AG04449 (cell line): ENCODE results near the gene HIVEP3.

Experiments used
- CTCF ChIA-PET: fragments of 350-600 bp; formaldehyde crosslinking; extraction: SDS; loops from one replicate; lab custom pipeline; 2021; ENCODE audit warnings: antibody characterized with exemption; lab: Yijun Ruan, JAX
- POLR2A ChIA-PET: fragments of 400-600, 350-600 bp; formaldehyde crosslinking; extraction: SDS; loops from one replicate; lab custom pipeline; 2020; ENCODE audit warnings: antibody characterized with exemption, inconsistent platforms; lab: Yijun Ruan, JAX
- DNase-seq: peaks from one replicate; pipeline ENCODE4 v3.0.0-alpha.2; 2010; ENCODE audit warnings: low read depth, low spot score
- H3K4me3 ChIP-seq: 2 replicates; pipeline ENCODE4 v1.5.1; 2011; ENCODE audit warnings: low read depth, mild to moderate bottlenecking, control low read depth, low read length
- TF ChIP-seq, protein P1 (sequence below): IDR thresholded peaks from one replicate; pipeline ENCODE4 v1.5.1; 2011; ENCODE audit warnings: mild to moderate bottlenecking, moderate library complexity, low read length, control low read depth, inconsistent platforms; ENCODE audit not compliant: insufficient read depth; ENCODE audit errors: missing control alignments

Gene HIVEP3

DNA sequence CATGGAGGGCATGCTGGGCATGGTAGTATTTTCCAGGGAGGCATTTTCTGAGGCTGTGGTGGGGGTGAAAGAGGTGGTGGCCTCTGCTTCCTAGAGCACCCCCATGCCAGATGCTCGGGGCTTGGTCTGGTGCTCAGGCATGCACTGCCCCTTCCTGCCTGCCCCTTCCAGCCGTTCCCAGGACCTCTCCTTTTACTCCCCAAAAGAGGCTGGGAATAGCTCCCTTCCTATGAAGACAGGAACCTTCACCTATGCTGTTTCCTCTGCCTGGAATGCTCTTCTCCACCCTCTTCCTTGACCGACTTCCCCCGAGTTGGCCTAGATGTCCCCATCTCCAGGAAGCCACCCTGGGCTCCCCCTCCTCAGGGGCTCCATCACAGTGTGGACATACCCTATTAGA, 443.4 kb downstream of the HIVEP3 start:
- TF ChIP-seq, protein P1, sequence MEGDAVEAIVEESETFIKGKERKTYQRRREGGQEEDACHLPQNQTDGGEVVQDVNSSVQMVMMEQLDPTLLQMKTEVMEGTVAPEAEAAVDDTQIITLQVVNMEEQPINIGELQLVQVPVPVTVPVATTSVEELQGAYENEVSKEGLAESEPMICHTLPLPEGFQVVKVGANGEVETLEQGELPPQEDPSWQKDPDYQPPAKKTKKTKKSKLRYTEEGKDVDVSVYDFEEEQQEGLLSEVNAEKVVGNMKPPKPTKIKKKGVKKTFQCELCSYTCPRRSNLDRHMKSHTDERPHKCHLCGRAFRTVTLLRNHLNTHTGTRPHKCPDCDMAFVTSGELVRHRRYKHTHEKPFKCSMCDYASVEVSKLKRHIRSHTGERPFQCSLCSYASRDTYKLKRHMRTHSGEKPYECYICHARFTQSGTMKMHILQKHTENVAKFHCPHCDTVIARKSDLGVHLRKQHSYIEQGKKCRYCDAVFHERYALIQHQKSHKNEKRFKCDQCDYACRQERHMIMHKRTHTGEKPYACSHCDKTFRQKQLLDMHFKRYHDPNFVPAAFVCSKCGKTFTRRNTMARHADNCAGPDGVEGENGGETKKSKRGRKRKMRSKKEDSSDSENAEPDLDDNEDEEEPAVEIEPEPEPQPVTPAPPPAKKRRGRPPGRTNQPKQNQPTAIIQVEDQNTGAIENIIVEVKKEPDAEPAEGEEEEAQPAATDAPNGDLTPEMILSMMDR = no peak
- POLR2A ChIA-PET = no interaction called here
- no peak overlapping the region for H3K4me3 ChIP-seq
- DNase-seq = no peak
- CTCF ChIA-PET = interaction anchor here (0.7 to 6.7 kb wide), 13 partner anchors 9 to 209 kb away, joined by 3 to 31 read pairs (median 5); partner anchors contain the start of gene EDN2

DNA sequence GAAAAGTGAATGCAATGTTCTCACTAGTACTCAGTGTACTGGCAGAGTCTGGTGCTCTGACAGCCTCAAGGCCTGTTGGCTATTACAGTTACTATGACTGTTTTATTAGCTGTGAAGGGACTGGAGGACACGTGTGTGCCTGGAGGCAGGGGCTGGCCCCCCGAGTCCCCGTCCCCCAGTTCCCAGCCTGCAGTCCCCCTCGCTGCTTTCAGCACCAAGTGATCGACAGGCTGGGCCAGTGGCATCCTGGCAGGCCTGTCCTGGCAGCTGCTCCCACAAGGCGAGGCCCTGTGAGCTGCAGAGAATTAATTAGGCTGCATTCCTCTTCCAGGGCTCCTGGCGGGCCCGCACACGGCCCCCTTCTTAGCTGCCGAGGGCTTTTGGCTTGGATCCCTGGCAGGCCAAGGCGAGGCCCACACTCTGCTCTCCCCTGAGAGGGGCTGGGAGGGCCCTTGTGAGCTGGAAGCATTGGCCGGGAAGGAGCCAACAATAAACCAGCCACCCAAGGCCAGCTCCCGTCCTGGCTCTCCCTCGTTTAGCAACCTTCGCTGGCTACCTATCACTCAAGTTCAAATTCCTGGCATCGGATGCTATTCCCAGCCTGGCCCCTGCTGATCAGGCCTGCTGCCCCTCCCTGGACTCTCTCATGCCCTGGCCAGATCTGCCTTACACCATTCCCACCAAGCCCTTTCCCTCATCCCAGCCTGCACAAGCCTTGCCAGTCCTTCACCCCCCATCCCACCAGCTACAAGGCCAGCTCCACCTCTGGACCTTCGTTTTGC, 444.0 kb downstream of the HIVEP3 start:
- ChIA-PET POLR2A (no interaction called here), CTCF (interaction anchor here (0.9 to 6.7 kb wide), 9 partner anchors 8 to 202 kb away, joined by 3 to 31 read pairs (median 5); partner anchors contain the start of gene EDN2)
- TF ChIP-seq, protein P1 = no peak
- no peak for DNase-seq
- no peak overlapping the region for H3K4me3 ChIP-seq

DNA sequence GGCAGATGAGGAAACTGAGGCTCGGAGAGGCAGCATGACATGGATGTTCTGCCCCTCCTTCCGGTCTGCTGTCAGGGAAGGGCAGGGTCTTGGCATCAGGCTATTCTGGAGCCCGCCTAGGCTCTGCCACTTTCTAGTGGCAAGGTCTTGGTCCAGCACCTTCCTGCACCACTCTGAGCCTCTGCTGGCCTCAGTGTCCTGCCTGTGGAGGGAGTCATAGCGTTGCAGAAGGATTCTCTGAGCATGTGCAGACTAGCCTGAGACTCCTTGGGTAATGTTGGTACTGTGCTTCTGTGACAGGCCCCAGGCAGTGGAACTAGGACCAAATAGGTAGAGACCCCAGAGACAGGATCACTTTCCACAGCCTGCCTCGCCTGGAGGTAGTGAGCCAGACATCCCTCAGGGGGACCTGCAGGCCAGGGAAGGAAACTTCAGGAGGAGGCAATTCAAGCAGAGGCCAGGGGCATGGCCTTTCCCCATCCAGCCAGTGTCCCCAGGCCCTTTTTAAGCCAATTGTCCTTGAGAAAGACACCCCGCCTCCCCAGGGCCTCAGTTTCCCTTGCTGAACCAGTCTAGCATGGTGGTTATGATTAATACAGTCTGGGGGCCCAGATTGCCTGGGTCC, 444.9 kb downstream of the HIVEP3 start:
- no peak overlapping the region for H3K4me3 ChIP-seq
- TF ChIP-seq, protein P1 = no peak
- DNase-seq = no peak
- ChIA-PET POLR2A (no interaction called here), CTCF (interaction anchor here (2.3 to 3.1 kb wide), 2 partner anchors 11 to 18 kb away, joined by 11 to 12 read pairs; partner anchors contain the start of gene EDN2)

DNA sequence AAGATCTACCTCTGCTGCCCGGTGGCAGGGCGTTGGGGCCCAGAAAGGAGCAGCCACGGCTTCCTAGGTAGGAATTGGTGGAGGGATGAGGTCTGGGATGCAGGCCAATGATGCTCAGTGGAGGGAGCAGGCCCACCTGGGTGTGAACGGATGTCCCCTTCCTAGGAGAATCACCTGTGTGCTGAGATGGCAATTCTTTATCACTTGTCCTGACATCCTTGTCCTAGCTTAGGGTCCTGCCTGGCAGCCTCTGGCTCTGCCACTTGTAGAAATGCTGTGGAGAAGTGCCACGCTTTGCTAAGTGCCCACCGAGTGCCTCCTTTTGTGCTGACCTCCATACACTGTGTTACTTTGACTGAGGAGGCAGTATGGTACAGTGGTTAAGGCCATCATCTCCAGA, 447.1 kb downstream of the HIVEP3 start:
- TF ChIP-seq, protein P1 = no peak
- H3K4me3 ChIP-seq = no peak overlapping the region
- DNase-seq = no peak
- ChIA-PET POLR2A (no interaction called here), CTCF (interaction anchor here (1.2 kb wide), 2 partner anchors 12 to 38 kb away, joined by 3 to 5 read pairs; no protein-coding TSS in a partner anchor)

DNA sequence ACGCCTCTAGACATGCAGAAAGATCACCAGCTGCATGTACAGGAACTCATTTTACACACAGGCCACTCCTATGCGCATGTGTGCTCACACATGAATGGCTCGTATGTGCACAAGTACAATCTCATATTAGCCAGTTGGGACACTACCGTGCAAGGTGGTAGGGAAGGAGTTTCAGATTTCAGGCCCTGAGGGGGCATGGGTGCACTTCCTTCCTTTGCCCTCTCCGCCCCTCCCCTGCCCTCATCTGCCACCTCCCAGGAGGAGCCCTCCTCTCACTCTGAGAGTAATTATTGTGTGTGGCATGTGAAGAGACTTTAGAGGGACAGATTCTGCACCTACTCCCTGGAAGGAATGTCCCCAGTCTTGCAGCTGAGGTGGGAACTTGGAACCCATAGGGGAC, 449.0 kb downstream of the HIVEP3 start:
- CTCF ChIA-PET = no interaction called here
- POLR2A ChIA-PET = no interaction called here
- no peak overlapping the region for H3K4me3 ChIP-seq
- DNase-seq = no peak
- TF ChIP-seq, protein P1 = no peak
